Loucy (cell line): ENCODE measurements around the gene JADE2.

Experiments used
- CTCF ChIP-seq: fragments of 200-600 bp; sonication (generic); conservative IDR thresholded peaks from 2 replicates; pipeline ENCODE4 v1.5.1; 2014; ENCODE audit warnings: mild to moderate bottlenecking, antibody characterized with exemption, low read length
- EZH2phosphoT487 ChIP-seq: fragments of 200-600 bp; IDR thresholded peaks from 2 replicates; pipeline ENCODE4 v1.6.1; 2018; ENCODE audit warnings: antibody characterized with exemption, mild to moderate bottlenecking, moderate library complexity, borderline replicate concordance

GRCh38 chr5:134503088-134503936 lies 22.2 kb upstream of the JADE2 start:
- TF ChIP-seq CTCF (no peak), EZH2phosphoT487 (no peak)
